ENCODE results near the gene ADCK1.
"Not testable (repeated sequence)": the region's sequence is repeated elsewhere in the genome, so short reads cannot be mapped to it uniquely, and the experiment has no call there.

Gene ADCK1

DNA sequence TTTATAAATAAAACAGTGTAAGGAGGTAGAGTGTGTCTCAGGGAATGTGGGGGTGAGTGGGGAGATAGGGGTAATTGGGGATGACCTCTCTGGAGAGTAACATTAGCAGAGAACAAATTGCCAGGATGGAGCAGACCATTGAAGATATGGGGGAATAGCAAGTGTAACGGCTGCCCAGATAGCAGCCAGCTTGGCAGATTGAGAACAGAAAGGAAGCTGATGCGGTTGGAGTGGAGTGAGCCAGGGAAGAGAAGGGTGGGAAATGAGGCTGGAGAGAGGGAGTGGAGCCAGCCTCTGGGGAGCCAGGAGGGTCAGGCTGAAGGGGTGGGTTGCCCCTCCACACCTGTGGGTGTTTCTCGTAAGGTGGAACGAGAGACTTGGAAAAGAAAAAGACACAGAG lies 5.6 kb upstream of the ADCK1 start:
- no peak for DNase-seq (ENCODE audit: low read depth)
- TF ChIP-seq CTCF (conservative IDR thresholded peaks at IDR 0.05; ENCODE audit: low read depth, low read length) = no peak
- H3K4me3 ChIP-seq (ENCODE audit: low read length) = no peak overlapping the region

GRCh38 chr14:77799456-77799855 lies 453 bp upstream of the ADCK1 start:
- DNase-seq (ENCODE audit: low read depth) = not testable (repeated sequence)
- peak overlapping the region; percentile 68 for H3K4me3 ChIP-seq (ENCODE audit: low read length)

DNA sequence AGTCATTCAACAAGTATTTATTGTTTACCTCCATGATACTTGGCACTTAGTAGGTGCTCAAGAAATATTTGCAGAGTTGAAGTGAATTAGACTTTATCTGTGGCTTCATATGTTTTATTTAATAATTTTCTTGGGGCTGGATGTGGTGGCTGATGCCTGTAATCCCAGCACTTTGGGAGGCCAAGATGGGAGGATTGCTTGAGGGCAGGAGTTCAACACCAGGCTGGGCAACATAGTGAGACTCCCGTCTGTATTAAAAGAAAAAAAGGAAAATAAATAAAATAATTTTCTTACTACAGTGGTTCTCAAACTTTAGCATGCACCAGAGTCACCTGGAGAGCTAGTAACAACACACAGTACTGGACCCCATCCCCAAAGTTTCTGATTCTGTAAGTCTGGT lies 905 bp downstream of the ADCK1 start:
- H3K4me3 ChIP-seq (ENCODE audit: low read length) = peak overlapping the region; percentile 68

GRCh38 chr14:77804592-77804991 lies 4.7 kb downstream of the ADCK1 start:
- H3K4me3 ChIP-seq (ENCODE audit: low read length) = no peak overlapping the region
- peak; percentile 31 for TF ChIP-seq CTCF (conservative IDR thresholded peaks at IDR 0.05; ENCODE audit: low read depth, low read length)
- DNase-seq (ENCODE audit: low read depth) = no peak

More for the DNA sequence above, 905 bp downstream of the ADCK1 start:
- TF ChIP-seq CTCF (conservative IDR thresholded peaks at IDR 0.05; ENCODE audit: low read depth, low read length) = no peak
- DNase-seq (ENCODE audit: low read depth) = no peak

DNA sequence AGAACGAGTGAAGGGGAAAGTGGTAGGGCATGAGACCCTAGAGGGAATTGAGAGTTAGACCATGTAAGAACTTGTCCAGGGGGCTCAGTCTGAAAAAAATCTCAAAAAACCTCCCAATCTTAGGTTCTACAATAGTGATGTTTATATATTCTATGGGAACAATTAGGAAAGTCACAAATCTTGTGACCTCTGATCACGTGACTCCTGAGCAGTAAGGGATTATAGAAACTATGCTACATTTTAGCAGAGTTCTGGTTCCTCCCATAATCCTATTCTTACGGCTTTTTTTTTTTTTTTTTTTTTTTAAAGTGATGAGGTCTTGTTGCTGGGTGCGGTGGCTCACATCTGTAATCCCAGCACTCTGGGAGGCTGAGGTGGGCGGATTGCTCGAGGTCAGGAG lies 5.8 kb downstream of the ADCK1 start:
- peak; percentile 22 for DNase-seq (ENCODE audit: low read depth)
- no peak for TF ChIP-seq CTCF (conservative IDR thresholded peaks at IDR 0.05; ENCODE audit: low read depth, low read length)
- H3K4me3 ChIP-seq (ENCODE audit: low read length) = no peak overlapping the region

DNA sequence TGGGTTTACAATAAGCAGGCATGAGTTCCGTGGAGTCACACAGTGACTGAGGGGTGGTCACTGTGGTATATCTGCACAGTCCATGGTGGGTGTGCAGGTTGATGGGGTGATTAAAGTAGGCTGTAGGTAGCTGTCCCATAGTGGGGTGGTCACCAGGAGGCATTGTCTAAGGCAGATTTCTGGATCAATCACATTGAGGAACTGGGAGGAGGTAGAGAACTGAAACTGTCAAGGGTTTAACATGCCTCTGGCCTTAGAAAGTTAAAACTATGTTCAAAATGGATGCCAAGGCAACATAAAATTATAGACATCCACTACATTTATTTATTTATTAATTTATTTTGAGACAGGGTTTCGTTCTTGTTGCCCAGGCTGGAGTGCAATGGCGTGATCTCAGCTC lies 8.3 kb downstream of the ADCK1 start:
- TF ChIP-seq CTCF (conservative IDR thresholded peaks at IDR 0.05; ENCODE audit: low read depth, low read length) = no peak

GRCh38 chr14:77809011-77809410 lies 9.1 kb downstream of the ADCK1 start:
- TF ChIP-seq CTCF (conservative IDR thresholded peaks at IDR 0.05; ENCODE audit: low read depth, low read length) = no peak
- no peak for DNase-seq (ENCODE audit: low read depth)
- H3K4me3 ChIP-seq (ENCODE audit: low read length) = no peak overlapping the region

More for the DNA sequence above, 8.3 kb downstream of the ADCK1 start:
- no peak overlapping the region for H3K4me3 ChIP-seq (ENCODE audit: low read length)
- no peak for DNase-seq (ENCODE audit: low read depth)

- H3K4me3 ChIP-seq (ENCODE audit: low read length) = no peak overlapping the region
- TF ChIP-seq CTCF (conservative IDR thresholded peaks at IDR 0.05; ENCODE audit: low read depth, low read length) = no peak
- no peak for DNase-seq (ENCODE audit: low read depth)
These were observed 12.1 kb downstream of the ADCK1 start for GRCh38 chr14:77812028-77812427.

DNA sequence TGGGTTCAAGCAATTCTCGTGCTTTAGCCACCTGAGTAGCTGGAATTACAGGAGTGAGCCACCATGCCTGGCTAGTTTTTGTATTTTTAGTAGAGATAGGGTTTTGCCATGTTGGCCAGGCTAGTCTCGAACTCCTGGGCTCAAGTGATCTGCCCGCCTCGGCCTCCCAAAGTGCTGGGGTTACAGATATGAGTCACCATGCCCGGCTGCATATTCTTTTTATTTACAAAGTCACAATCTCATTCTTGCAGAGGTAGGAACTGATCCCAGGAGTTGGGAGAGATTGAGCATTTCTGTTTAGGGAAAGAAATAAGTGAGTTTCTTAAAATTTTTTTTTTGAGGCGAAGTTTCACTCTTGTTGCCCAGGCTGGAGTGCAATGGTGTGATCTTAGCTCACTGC lies 12.8 kb downstream of the ADCK1 start:
- DNase-seq (ENCODE audit: low read depth) = not testable (repeated sequence)

More for the DNA sequence above, 12.8 kb downstream of the ADCK1 start:
- H3K4me3 ChIP-seq (ENCODE audit: low read length) = not testable (repeated sequence)

Data from retinal pigment epithelial cell (primary cell).